GM23248 (cell line): ENCODE results near the gene PLCD3.

Experiments used
- EZH2 ChIP-seq: fragments of 200-600 bp; sonication (generic); IDR thresholded peaks from 2 replicates; pipeline ENCODE4 v1.6.1; 2018; ENCODE audit warnings: antibody characterized with exemption, mild to moderate bottlenecking; ENCODE audit not compliant: insufficient read depth, poor library complexity, severe bottlenecking
- EZH2phosphoT487 ChIP-seq: fragments of 200-600 bp; sonication (generic); IDR thresholded peaks from 2 replicates; pipeline ENCODE4 v1.6.1; 2018; ENCODE audit warnings: antibody characterized with exemption, moderate library complexity, mild to moderate bottlenecking, low read depth; ENCODE audit not compliant: insufficient read depth

GRCh38 chr17:45149037-45149668 lies 16.8 kb upstream of the PLCD3 start:
- TF ChIP-seq EZH2 (no peak), EZH2phosphoT487 (no peak)
